Mucosa of rectum (tissue), 2 donors: Measurements from ENCODE around the gene ZNHIT3.
A peak's percentile ranks its signal among the peaks of the same experiment; 100 is the strongest.

ENCODE experiments used
- H3K27ac ChIP-seq, 2 donors: one replicate each; pipeline ENCODE4 v1.7.0; 2013; ENCODE audit warnings: inconsistent platforms in 2 of 2, low read depth in 2 of 2, low read length in 2 of 2
- H3K27me3 ChIP-seq, 2 donors: one replicate each; pipeline ENCODE4 v1.7.0; 2013; ENCODE audit warnings: low read length in 2 of 2; ENCODE audit not compliant: control insufficient read depth in 2 of 2, insufficient read depth in 2 of 2
- H3K36me3 ChIP-seq, 2 donors: one replicate each; pipeline ENCODE4 v1.7.0; 2013; ENCODE audit warnings: low read length in 2 of 2; ENCODE audit not compliant: control insufficient read depth in 2 of 2, insufficient read depth in 2 of 2
- H3K4me1 ChIP-seq, 2 donors: one replicate each; pipeline ENCODE4 v1.7.0; 2013; ENCODE audit warnings: low read length in 2 of 2, mild to moderate bottlenecking in 1 of 2; ENCODE audit not compliant: control insufficient read depth in 2 of 2, insufficient read depth in 2 of 2
- H3K4me3 ChIP-seq, 2 donors: one replicate each; pipeline ENCODE4 v1.7.0; 2013; ENCODE audit warnings: low read length in 2 of 2
- H3K9ac ChIP-seq, 2 donors: one replicate each; pipeline ENCODE4 v1.7.0; 2013; ENCODE audit warnings: low read length in 2 of 2, low read depth in 1 of 2, mild to moderate bottlenecking in 1 of 2
- H3K9me3 ChIP-seq, 2 donors: one replicate each; pipeline ENCODE4 v1.7.0; 2013; ENCODE audit warnings: low read length in 2 of 2; ENCODE audit not compliant: control insufficient read depth in 2 of 2
- donor health status: healthy.
- donor health status: Normal muscosa, but diverticular disease.

ZNHIT3 gene

DNA sequence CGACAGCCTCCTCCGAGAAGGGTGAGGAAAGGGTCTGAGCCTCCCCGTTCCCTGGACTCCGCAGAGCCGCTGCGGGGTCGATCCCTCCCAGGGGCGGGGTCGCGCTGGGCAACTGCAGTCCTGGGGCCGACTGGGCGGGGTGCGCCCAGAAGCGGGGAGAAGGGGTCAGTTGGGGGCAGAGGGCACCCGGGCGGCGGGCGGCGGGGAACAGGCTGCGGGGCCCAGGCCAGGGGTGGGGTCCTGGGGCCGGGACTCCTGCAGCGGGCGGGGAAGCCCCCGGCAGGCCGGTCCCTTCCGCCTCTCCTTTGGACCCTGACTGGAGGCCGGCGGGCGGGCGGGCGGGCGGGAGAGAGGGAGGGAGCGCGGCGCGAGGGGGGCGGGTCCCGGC is 58.6 kb downstream of the ZNHIT3 start:
- H3K36me3 ChIP-seq, result no peaks in the 10 kb centered on the region
- peaks cover 27 to 29% of the 10 kb centered on the region in 2 donors for H3K4me1 ChIP-seq
- peak overlapping the region; percentile 100 for H3K27ac ChIP-seq
- no peaks in the 10 kb centered on the region for H3K9me3 ChIP-seq
- H3K27me3 ChIP-seq, result no peaks in the 10 kb centered on the region
- peak overlapping the region; percentile 90 to 94 for H3K4me3 ChIP-seq
- peak overlapping the region; percentile 97 to 99 for H3K9ac ChIP-seq
